Fibroblast of peridontal ligament (primary cell): ENCODE measurements around the gene C3orf70.
"Not testable (repeated sequence)": the region's sequence is repeated elsewhere in the genome, so short reads cannot be mapped to it uniquely, and the experiment has no call there.

Source experiments
- DNase-seq: peaks from one replicate; pipeline ENCODE4 v3.0.0-alpha.2; 2010; ENCODE audit errors: extremely low read depth

The C3orf70 gene

GRCh38 chr3:185151101-185151963 is 1.5 kb downstream of the C3orf70 start:
- DNase-seq, result peak; percentile 5

GRCh38 chr3:185150561-185150960 is 2.3 kb downstream of the C3orf70 start:
- no peak for DNase-seq

- no peak for DNase-seq
Observed at GRCh38 chr3:185149591-185149990, 3.3 kb downstream of the C3orf70 start.

GRCh38 chr3:185145511-185145910 is 7.3 kb downstream of the C3orf70 start:
- no peak for DNase-seq

- DNase-seq, result no peak
Observed at GRCh38 chr3:185144784-185145183, 8.1 kb downstream of the C3orf70 start.

GRCh38 chr3:185137821-185138220 is 15.0 kb downstream of the C3orf70 start:
- DNase-seq, result no peak

GRCh38 chr3:185134509-185134908 is 18.4 kb downstream of the C3orf70 start:
- no peak for DNase-seq

GRCh38 chr3:185131602-185132256 is 21.1 kb downstream of the C3orf70 start:
- no peak for DNase-seq

- DNase-seq, result no peak
Observed at GRCh38 chr3:185129083-185129482, 23.8 kb downstream of the C3orf70 start.

GRCh38 chr3:185126201-185126600 is 26.7 kb downstream of the C3orf70 start:
- no peak for DNase-seq

- DNase-seq, result no peak
Observed at GRCh38 chr3:185120126-185120525, 32.7 kb downstream of the C3orf70 start.

- no peak for DNase-seq
Observed at GRCh38 chr3:185115371-185115770, 37.5 kb downstream of the C3orf70 start.

GRCh38 chr3:185114756-185115155 is 38.1 kb downstream of the C3orf70 start:
- DNase-seq, result no peak

GRCh38 chr3:185112186-185112585 is 40.7 kb downstream of the C3orf70 start:
- DNase-seq, result peak; percentile 51

GRCh38 chr3:185109012-185109411 is 43.8 kb downstream of the C3orf70 start:
- not testable (repeated sequence) for DNase-seq

GRCh38 chr3:185106256-185106890 is 46.5 kb downstream of the C3orf70 start:
- not testable (repeated sequence) for DNase-seq

- DNase-seq, result no peak
Observed at GRCh38 chr3:185103359-185104127, 49.3 kb downstream of the C3orf70 start.

GRCh38 chr3:185094697-185095096 is 58.2 kb downstream of the C3orf70 start:
- DNase-seq, result no peak

GRCh38 chr3:185093116-185093515 is 59.7 kb downstream of the C3orf70 start:
- DNase-seq, result no peak

GRCh38 chr3:185090811-185091210 is 62.0 kb downstream of the C3orf70 start:
- DNase-seq, result no peak

GRCh38 chr3:185089751-185090150 is 63.1 kb downstream of the C3orf70 start:
- DNase-seq, result no peak

- peak; percentile 3 for DNase-seq
Observed at GRCh38 chr3:185089343-185089742, 63.5 kb downstream of the C3orf70 start.
